Right kidney (tissue), 9 donors: Measurements from ENCODE around the gene LGALS9.
A peak's percentile ranks its signal among the peaks of the same experiment; 100 is the strongest.

Experiments used
- DNase-seq: peaks from one replicate; pipeline ENCODE4 v3.0.0-alpha.2; 2016
- long read RNA-seq, 8 donors: transcript quantifications; one replicate each; lab custom pipeline, GENCODE V29; 2026

LGALS9 gene
- long read RNA-seq, donor 1, partial matches to known transcripts, result 0 of 3 reads
- long read RNA-seq, donor 1, other reads (novel, unspliced or antisense), result 0 of 3 reads
- long read RNA-seq, donor 2, partial matches to known transcripts, result 0 of 1 reads
- long read RNA-seq, donor 2, other reads (novel, unspliced or antisense), result 0 of 1 reads
- long read RNA-seq, donor 3, partial matches to known transcripts, result 0 of 1 reads
- long read RNA-seq, donor 3, other reads (novel, unspliced or antisense), result 0 of 1 reads
- long read RNA-seq, donor 4, partial matches to known transcripts, result 0 of 1 reads
- long read RNA-seq, donor 4, other reads (novel, unspliced or antisense), result 0 of 1 reads
- long read RNA-seq, donor 5, partial matches to known transcripts, result 0 of 2 reads
- long read RNA-seq, donor 5, other reads (novel, unspliced or antisense), result 0 of 2 reads
- long read RNA-seq, donor 6, partial matches to known transcripts, result 0 of 2 reads
- long read RNA-seq, donor 6, other reads (novel, unspliced or antisense), result 0 of 2 reads
- long read RNA-seq, donor 7, result 0 reads
- long read RNA-seq, donor 8, partial matches to known transcripts, result 0 of 5 reads
- long read RNA-seq, donor 8, other reads (novel, unspliced or antisense), result 0 of 5 reads

DNA sequence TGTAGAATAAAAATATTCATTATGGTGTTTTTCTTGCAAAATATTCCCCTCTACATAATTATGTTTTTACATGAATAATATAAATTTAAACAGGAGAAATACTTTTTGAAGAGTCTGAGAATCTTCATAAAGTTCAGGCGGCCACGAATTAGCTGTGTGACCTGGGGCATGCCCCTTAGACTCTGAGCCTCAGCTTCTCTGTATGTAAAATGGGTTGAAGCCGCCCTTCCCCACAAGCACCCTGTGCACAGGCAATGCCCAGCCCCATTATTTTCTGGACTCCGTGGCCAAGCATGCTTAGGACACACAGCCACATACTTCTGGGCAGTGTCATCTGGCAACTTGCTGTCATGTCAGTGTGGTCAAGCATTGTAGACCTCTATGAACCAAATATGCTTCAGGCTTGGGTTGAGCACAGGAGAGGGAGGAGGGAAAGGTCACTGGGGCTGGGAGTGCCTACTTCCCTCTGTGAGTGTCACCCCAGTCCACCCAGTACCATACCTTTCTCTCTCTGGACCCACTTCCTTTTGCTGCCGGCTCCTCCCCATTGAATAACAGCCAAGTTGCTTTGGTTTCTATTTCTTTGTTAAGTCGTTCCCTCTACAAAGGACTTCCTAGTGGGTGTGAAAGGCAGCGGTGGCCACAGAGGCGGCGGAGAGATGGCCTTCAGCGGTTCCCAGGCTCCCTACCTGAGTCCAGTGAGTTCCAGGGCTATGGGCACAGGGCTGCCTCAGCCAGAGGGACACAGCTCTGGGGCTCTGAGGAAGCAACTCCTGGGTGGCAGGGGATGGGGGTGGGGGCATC, at the start of gene LGALS9:
Gene LGALS9 (plus strand): TSS at position 582 of the 804 bp plus-strand sequence. CDS start 78 bp downstream, at position 660.
- DNase-seq, result no peak

GRCh38 chr17:27582696-27583095, 48.3 kb upstream of the LGALS9 start:
- DNase-seq, result no peak

DNA sequence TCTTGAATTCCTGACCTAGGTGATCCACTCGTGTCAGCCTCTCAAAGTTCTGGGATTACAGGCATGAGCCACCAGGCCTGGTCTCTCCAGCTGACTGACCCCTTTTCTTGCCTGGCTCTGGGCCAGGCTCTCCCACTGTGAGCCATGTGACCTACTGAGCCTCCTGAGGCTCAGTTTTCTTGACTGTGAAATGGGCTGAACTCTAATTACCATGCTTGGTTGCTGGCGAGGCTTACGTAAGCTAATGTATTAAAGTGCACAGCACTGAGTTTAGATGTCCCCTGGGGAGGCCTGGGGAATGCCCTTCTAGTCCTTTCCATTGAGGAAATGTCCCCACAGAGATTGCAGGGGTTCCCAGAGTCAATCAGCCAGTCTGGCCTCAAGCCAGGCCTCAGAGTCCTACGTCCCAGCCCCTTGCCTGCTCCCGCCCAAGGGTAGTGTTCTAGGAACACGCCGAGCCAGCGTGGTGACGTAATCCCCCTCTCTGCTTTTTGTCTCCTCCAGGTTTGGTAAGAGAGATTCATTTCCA, 45.8 kb upstream of the LGALS9 start:
- no peak for DNase-seq

GRCh38 chr17:27585792-27586191, 45.2 kb upstream of the LGALS9 start:
- DNase-seq, result no peak

- DNase-seq, result no peak
These were observed 44.7 kb upstream of the LGALS9 start for GRCh38 chr17:27586203-27586721.

- DNase-seq, result no peak
These were observed 42.6 kb upstream of the LGALS9 start for GRCh38 chr17:27588354-27588753.

DNA sequence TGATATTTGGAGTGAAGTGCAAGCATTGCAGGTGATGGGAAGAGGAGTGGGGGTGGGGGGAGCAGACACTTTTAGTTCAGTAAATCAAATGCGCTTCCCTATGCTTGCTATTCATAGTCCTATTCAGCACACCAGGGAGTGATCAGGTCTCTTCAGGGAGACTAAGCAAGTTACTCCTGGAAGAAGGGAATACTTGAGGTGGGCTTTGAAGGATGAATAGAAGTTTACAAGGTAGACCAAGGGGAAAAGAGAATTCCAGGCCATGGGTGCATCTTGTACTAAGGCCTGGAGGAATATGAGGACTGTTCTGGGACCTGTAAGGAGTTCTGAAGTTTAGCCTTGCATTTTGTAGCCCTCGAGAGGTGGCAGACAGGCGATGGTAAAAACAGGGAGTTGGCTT, 40.1 kb upstream of the LGALS9 start:
- DNase-seq, result no peak

- DNase-seq, result no peak
These were observed 39.0 kb upstream of the LGALS9 start for GRCh38 chr17:27591986-27592385.

DNA sequence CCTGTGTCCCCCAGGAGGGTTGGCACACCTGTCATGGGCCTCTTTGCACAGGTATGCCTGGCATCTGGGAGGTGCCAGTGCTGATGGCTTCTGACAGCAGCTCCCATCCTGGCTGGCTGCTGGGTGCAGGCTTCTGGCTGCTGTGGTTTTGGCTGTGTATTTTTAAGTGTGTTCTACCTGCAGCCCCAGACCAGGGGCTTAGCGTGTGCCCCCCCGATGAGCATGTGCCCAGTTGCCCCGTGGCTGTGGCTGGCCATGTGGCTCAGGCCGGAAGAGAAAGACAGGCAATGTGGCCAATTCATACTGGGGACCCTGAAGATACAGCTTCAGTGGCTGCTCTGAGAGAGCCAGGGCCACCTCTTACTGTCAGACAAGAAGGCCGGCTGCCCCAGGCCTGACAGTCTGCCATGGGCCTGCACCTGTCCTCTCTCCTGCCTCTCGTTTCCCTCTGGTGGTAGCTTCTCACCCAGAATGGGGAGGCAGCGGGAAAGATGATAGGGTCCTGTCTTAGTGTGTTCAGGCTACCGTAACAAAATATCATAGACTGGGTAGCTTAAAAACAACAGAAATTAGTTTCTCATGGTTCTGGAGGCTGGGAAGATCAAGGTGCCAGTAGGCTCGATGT, 37.6 kb upstream of the LGALS9 start:
- DNase-seq, result no peak

DNA sequence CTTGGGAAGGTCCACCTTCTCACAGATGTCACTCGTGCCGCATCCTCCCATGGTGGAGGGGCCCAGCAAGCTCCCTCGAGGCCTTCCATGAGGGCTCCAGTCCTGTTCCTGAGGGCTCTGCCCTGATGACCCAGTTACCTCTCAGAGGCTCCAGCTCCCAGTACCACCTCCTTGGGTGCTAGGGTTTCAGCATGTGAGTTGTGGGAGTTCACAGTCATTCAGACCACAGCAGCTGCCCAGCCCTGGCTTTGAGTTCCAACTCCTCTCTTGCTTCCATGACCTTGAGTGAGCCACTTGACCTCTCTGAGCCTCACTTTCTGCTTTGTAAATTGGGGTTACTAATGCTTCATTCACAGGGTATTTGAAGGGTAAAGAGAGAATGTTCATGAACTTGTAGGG, 37.1 kb upstream of the LGALS9 start:
- no peak for DNase-seq

- no peak for DNase-seq
These were observed 35.8 kb upstream of the LGALS9 start for GRCh38 chr17:27595208-27595607.

DNA sequence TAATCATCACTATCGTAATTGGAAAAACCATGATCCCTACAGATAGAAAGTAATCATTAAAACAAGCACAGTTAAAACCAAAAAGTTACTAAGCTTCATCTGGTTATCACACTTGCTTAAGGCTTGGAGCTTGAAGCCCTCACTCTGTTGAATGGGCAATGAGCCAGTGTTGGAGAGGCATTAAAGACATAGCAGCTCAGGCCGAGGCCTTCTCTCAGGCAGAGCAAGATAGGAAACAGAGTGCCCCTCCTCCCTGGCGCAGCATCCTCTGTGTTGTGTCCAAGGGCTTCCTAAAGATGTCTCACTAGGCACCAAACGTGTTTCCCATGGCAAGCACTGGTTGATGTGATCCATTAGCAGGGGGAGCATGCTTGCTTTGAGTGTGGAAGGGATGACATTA, 34.9 kb upstream of the LGALS9 start:
- no peak for DNase-seq

GRCh38 chr17:27596566-27597187, 34.3 kb upstream of the LGALS9 start:
- DNase-seq, result no peak

- no peak for DNase-seq
These were observed 33.8 kb upstream of the LGALS9 start for GRCh38 chr17:27597188-27597580.

DNA sequence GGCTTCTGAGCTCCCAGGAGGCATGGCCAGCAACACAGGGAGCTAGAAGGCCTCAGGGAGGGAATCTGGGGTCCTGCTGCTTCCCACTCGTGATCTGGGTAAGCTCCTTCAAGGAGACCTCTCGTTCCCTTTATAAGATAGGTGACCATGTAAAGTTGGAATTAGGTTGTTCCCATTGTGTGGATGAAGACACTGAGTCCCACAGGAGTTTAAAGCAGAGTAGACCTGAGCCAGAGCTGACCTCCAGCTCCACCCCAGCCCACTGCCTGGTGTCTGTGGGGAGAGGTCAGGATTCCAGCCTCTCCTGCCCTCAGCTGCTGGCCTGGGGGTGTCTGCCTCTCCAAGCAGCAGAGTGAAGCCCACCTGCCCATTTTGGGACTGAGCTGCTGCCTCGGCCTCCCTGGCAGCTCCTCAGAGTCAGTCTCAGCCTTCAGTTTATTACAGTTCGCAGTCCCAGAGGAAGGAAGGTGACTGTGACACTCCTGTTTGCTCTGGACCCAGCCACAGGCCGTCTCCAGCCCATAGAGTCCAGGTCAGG, 33.1 kb upstream of the LGALS9 start:
- DNase-seq, result no peak

DNA sequence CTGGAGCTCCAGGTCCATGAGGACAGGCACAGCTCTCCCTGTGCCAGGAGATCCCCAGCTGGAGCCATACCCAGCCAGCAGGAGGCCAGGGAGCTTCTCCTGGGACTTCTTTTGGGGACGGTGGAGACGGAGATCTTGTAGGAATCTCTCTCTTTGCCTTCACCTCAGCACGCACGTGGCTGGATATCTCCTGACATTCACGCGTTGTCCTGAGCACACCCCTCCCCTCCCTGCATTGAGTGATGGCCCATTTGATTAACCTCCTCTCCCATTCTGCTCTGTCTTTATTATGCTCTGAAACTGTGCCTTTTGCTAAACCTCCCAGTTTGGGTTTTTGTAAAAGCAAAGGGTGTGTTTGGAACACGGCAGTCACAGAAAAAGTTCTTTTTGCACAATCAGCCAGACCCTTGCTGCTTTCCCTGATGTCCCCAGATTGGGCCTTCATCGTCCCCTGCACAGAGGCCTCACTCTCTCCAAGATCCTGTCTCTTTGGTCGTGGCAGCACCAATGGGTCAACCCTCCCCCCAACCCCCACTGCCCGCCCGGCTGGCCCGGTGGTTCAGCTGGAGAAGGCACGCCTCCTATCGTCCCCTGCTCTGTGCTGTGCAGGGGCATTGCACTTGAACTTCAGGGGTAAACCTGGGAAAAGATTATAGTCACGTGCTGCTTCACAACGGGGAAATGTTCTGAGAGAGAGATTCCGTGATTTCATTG, 32.5 kb upstream of the LGALS9 start:
- DNase-seq, result no peak

DNA sequence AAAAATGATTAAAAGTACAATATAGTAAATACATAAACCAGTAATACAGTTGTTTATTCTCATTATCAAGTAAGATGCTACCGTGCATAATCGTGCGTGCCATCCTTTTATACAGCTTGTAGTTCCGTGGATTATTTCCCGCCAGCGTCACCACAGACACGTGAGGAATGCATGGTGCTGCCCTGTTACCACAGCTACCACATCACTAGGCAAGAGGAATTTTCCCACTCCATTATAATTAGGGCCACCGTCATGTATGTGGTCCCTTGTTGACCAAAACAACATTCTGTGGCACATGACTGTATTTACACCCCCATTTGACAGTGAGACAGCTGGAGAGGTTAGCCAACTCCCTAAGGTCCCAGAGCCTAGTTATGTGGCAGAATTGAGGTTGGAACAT, 30.5 kb upstream of the LGALS9 start:
- no peak for DNase-seq

- DNase-seq, result peak; percentile 40
These were observed 29.7 kb upstream of the LGALS9 start for GRCh38 chr17:27601069-27601974.

DNA sequence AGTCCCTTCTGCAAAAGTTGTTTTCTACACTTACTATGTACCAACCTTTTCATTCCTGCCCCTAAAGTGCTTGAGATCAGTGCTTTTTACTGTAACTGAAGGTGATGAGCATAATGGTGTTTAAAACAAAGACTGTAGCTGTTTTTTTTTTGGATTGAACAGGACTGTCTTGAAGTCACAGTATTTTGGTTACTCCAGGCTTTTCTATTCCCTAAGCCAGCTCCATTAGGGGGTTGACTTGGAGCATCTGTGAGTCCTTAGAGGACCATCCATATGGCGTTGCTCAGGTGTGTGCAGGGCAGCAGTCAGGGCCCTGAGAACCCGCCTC, 29.0 kb upstream of the LGALS9 start:
- no peak for DNase-seq
